Measurements from ENCODE around the gene LIPC.

The LIPC gene

DNA sequence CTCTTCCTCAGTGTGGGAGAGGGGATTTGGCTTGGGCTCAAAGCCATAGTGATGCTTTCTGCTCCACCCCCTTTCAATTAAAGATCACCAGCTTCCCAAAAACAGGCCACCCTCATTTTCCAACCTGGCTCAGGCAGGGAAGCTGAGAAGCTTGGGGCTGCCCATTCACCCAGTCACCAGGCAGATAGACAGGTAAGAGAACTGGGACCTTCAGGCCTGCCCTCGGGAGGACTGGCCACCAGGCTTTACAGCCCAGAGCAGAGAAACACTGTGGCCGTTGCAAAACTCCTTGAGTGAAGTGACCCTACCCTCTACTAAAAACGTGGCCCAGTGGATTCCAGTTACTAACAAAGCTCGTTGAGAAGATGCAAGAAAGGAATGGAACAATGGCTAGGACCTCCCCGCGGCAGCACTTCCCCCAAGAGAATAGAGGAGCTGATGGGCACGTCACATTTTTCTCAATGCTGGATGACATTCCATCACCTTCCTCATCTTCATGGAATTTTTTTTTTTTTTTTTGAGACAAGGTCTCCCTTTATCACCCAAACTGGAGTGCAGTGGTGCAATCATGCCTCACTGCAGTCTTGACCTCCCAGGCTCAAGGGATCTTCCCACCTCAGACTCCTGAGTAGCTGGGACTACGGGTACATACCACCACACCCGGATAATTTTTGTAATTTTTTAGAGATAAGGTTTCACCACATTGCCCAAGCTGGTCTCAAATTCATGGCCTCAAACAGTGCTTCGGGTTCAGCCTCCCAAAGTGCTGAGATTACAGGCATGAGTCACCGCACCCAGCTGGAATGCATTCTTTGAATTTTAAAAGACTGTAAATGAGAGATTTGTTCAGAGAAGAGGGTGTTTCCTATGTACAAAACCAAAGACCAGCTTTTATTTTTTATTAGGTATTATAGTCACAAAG, 37.9 kb downstream of the LIPC start:
- peak overlapping the region; percentile 77 for H3K27ac ChIP-seq
- peak; percentile 62 for DNase-seq (ENCODE audit: low read depth, low spot score)

DNA sequence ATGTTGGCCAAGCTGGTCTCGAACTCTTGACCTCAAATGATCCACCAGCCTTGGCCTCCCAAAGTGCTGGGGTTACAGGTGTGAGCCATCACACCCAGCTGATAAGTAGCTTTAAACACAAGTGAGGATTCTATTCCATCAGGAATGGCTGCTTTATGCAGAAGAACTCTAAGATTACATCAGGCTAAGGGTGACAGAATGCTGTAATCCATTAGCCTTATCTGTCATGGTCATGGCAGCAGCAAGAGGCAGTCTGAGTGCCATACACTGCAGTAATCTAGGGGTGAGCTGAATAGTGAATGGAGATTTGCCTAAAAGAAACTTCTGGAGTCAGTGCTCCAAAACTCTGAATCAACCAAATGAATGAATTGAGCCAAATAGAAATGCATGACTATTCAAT, 39.6 kb downstream of the LIPC start:
- DNase-seq (ENCODE audit: low read depth, low spot score): no peak
- peak overlapping the region; percentile 77 for H3K27ac ChIP-seq

DNA sequence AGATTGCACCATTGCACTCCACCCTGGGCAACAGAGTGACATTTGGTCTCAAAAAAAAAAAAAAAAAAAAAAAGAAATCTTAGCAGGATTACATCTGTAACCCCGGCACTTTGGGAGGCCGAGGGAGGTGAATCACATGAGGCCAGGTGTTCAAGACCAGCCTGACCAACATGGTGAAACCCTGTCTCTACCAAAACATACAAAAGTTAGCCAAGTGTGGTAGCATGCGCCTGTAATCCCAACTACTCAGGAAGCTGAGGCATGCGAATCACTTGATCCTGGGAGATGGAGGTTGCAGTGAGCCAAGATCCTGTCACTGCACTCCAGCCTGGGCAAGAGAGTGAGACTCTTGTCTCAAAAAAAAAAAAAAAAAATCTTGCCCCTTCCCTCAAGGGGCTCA, 40.4 kb downstream of the LIPC start:
- H3K27ac ChIP-seq: peak overlapping the region; percentile 77
- DNase-seq (ENCODE audit: low read depth, low spot score): no peak

DNA sequence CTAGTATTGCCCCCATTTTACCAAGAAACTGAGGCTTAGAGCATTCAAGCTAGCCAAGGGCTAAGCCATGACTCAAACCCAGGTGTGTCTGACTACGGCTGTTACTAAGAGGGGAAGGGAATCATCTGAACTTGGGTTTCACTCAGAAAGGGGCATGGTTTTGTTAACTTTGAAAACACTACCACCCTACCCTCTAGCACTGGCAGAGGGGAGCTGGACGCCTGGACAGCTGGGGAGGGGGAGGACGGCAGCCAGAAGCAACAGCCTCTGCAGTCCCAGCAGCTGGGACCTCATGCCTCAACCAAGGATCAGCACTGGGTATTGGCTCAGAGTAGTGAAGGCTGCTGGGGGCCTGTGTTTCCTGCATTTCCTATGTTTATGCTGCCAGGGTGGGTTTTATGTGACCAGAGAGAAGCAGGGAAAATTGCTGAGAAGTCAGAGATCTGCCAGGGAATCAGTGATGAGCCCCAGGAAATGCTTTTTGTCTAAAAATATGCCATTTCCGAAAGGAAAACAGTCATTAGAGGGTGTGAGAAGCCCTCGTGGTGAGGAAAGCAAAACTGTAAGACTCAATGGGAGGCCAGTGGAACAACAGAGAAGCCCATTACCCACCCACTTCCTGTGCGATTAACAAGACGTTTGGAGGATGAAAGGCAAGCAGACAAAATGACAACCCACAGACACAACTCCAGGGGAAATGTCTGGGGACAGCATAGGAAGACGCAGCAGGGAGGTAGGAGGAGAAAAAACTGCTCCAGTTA, 41.2 kb downstream of the LIPC start:
- peak; percentile 79 for DNase-seq (ENCODE audit: low read depth, low spot score)
- peak overlapping the region; percentile 77 for H3K27ac ChIP-seq

DNA sequence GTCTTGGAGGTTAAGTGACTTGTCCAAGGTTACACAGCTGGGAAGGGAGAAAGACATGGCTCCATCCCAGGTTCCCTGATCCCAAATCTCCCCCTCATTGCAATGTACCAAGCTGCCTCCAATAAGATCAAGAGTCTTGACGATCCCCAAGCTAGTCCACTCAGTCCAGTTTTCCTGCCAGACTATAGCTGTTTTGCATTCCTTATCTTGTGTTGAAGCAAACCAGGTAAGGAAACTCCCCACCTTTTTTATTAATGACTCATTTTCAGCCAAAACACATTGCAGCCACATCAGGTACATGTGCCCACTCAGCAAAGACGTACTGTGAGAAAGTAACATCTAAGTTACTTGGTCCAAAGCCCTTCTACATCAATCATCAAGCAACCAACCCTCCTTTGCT, 41.9 kb downstream of the LIPC start:
- DNase-seq (ENCODE audit: low read depth, low spot score): peak; percentile 82
- H3K27ac ChIP-seq: peak overlapping the region; percentile 77

DNA sequence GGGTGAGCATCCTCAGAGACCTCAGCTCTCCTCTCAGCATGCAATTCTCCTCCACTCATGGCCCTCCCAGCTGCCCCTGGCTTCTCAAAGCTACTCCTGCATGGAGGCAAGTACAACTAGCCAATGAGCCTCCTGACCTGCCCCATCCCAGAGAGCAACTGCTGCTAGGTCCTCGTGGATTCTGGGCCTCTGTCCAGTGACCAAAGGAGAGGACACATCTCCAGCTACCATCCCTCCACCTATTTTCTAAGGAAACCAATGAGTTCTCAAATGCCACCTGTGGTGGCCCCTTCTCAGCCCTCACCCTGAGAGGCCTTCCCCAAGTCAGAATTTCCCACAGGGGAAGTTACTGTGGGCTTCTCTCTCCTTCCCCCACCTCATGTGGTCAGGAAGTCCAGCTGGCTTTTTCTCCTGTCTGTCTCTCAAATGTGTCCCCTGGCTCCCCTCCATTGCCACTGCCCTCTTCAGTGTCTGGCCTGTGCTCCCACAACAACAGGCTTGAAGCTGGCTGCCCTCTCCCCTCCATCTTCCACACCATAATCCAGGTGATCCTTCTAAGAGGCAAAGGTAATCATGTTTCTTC, 43.0 kb downstream of the LIPC start:
- no peak overlapping the region for H3K27ac ChIP-seq
- DNase-seq (ENCODE audit: low read depth, low spot score): no peak

DNA sequence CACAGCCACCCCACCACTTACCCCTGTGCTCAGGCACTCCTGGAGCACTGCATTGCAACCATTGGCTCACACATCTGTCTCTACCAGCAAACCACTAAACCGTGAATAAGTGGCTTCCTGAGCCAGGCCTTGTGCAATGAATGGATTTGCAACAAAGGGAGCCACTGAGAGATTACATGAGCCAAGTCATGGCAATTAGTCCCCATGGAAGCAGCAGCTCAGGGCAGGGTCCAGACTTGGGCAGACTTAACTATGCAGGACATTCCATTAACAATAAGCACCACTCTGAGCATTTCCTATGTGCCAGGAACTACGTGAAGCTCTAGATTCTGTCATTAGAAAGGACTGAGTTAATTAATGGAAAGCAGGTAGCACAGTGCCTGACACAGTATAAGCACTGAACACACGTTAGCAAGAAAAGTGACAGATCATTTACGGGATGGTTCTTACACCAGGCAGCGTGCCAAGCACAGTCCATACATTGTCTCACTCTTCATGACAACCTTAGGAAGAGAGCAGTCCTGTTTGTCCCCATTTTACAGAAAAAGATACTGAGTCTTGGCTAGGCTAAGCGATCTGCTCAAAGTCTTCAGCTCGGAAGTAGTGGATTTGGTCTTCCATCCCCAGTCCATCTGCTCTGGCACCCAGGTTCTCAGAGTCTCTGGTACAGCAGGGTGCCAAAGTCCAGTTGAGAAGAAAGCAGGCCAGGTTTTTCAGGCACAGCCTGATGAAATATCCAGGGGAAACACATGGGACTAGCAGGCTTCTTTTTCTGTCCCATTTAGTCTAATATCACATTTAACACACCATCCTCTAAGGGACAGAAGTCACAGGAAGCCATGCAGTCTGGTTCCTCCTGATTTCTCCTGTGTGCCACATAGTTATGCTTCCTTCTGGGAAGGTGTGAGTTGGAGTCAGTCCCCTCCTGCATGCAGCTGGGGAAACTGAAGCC, 44.1 kb downstream of the LIPC start:
- H3K27ac ChIP-seq: no peak overlapping the region
- DNase-seq (ENCODE audit: low read depth, low spot score): no peak

DNA sequence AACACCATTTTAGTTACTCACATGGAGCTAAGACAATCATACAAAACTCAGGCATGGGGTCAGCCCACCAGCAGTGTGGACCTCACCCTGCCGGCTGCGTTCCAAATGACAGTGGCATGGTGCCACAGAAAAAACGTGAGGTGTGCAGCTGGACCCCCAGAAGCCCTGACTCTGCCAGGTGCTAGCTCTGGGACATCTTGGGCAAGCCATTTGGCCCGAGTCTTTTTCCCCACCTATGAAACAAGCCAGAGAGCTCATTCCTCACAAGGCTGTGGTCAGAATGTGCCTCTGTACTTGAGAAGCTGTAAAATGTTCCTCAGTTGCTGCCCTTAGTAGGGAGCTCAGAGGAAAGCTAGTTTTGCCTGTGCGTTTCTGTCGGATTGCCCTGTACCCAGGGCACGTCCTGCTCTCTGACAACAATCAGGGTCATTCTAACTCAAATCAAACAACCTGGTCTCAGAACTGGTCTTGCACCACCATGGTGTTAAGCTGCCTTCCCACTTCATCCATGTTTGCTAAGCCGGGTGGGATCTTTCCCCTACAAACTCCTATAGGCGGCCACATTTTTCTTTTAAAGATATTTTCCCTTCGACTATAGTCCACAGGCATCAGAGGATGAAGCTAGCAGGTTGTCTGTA, 44.9 kb downstream of the LIPC start:
- DNase-seq (ENCODE audit: low read depth, low spot score): no peak
- no peak overlapping the region for H3K27ac ChIP-seq

DNA sequence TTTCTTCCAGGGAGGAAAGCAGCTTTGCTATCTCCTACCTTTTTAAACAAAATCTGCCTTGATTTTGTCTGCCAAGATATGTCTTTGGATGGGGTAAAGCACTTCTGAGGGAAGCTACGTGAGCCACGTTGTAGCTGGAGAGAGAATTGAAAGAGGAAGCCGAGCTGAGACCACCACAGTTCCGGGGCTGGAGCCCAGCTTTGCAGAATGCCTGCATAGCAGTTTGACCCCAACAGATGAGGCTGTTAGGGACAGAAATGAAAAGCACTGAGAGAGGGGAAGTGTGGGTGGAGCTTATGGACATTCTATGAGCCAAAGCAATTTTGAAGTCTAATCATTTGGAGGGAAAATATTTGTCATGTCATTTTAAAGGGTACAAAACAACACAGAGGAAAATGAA, 45.4 kb downstream of the LIPC start:
- no peak overlapping the region for H3K27ac ChIP-seq
- no peak for DNase-seq (ENCODE audit: low read depth, low spot score)

DNA sequence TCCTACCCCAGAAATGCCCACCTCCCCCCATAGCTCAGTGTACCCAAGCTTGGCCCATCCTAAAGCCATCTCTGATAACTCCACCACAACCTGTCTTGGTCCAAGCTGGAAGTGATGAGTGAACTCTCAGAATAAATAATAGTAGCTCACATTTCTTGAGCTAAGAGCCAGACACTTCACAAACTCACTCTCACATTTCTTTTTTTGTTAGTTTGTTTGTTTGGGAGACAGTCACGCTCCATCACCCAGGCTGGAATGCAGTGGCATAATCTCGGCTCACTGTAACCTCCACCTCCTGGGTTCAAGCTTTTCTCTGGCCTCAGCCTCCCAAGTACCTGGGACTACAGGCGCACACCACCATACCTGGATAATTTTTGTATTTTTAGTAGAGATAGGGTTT, 46.2 kb downstream of the LIPC start:
- DNase-seq (ENCODE audit: low read depth, low spot score): no peak
- no peak overlapping the region for H3K27ac ChIP-seq

DNA sequence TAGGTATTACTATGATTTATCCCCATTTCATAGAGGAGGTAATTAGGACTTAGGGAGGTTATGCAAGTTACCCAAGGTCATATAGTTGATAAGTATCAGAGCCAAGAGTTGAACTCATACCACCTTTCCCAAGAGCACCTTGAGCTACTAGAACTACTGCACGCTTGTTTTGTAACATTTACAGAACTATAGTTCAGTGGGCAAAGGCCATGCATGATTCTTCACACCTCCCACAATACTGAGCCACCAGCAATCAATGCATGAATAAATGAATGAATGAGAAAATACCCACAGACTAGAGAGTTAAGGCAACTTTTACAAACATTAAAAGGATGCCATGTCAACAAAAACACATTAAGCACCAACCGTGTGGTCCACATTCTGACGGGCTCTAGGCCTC, 46.8 kb downstream of the LIPC start:
- H3K27ac ChIP-seq: no peak overlapping the region
- no peak for DNase-seq (ENCODE audit: low read depth, low spot score)

DNA sequence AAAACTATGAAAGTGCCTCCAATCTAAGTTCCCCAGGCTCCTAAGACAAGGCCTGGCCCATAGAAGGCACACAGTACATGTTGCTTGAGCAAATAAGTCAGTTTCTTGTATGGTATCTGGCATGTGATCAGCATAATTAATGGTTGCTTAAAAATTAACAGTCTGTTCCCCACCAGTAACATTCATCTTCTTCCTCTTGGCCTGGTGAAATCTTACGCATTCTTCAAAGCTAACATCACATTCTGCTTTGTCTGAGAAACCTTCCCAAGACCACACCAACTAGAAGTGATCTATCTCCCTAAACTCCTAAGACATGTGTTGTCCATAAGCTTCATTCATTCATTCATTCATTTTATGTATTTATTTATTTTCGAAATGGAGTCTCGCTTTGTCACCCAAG, 48.1 kb downstream of the LIPC start:
- DNase-seq (ENCODE audit: low read depth, low spot score): no peak
- no peak overlapping the region for H3K27ac ChIP-seq

DNA sequence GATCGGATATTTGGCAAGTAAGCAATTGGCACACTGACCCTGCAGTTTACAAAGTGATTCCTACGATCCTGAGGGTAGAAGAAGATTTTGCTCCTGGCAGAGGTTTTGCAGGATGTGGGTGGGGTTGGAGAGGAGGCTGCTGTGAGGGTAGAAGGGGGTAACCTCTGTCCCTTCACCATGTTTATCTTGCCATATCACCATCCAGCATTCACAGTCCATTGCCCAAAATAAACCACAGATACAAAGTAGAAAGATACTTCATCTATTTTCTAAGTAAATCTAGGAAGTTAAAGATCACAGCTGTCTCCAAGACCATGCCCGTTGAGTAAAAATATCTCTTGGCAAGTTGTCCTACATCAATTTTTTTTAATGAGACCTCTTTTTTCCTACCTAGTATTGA, 51.6 kb downstream of the LIPC start:
- DNase-seq (ENCODE audit: low read depth, low spot score): no peak
- no peak overlapping the region for H3K27ac ChIP-seq

DNA sequence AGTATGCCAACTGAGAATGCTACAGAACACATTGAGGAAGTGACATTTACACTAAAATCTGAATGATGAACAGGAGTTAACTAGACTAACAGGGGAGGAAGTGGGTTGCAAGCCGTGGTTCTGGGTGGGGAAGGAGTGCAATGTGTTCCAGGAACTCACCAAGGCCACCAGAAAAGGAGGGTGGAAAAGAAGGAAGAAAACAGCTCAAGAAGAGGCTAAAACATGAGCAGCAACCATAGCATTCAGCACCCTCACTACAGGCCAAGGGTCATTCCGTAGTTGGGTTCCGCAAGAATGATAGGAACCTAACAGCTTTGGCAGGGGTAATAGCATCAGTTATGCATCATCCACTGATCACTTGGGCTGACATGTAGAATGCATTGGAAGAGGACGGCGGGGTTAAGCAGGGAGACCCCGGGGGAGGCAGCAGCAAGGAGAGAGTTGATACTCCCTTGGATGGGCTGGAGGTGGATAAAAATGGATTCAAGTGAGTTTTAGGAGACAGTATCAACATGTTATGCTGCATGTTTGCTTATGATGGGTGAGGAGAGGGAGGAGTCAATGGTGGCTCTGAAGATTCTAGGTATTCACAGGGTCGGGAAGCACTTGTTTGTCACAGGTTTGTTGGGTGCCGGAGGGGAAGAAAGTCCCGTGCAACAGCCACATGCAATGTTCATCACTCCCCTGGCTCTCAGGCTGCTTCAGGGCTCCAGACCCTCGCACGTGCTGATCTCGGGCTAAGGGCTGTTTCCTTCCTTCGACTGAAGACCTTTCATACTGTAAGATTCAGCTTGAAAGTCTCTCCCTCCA, 53.2 kb downstream of the LIPC start:
- no peak overlapping the region for H3K27ac ChIP-seq
- no peak for DNase-seq (ENCODE audit: low read depth, low spot score)

DNA sequence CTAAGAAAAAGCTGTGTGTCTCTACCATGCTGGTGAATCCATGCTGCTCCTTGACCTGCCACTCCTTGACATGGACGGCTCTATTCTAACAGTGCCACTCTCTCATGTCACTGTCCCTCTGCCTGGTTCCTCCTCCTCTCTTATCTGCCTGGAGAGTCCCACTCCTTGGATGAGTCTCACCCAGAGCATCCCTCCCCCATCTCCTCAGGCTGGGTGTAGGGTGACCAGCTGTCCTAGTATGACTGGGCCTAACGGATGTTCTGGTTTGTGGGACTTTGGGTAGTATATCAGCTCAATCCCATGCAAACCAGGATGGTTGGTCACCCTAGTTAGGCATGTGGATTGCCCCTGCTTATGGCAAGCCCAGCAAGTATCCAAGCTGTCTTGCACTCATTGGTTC, 54.3 kb downstream of the LIPC start:
- no peak for DNase-seq (ENCODE audit: low read depth, low spot score)
- H3K27ac ChIP-seq: no peak overlapping the region

DNA sequence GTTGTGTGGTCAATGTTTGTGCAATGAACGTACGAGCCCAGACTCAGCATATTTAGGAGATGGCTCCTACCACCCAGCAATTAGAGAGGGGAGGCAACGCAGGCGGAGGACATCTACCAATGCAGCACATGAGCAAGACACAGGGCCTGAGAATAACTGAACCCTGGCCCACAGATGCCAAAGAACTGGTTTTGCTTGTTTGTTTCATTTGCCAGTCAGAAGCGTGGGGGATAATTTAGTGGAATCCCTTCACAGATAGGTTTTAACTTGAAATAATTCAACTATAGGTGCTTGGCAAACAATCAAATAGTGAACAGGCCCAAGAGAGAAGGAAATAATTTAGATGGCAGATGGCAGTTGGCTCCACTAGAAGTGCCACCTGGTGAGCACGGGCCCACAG, 54.8 kb downstream of the LIPC start:
- no peak overlapping the region for H3K27ac ChIP-seq
- no peak for DNase-seq (ENCODE audit: low read depth, low spot score)

DNA sequence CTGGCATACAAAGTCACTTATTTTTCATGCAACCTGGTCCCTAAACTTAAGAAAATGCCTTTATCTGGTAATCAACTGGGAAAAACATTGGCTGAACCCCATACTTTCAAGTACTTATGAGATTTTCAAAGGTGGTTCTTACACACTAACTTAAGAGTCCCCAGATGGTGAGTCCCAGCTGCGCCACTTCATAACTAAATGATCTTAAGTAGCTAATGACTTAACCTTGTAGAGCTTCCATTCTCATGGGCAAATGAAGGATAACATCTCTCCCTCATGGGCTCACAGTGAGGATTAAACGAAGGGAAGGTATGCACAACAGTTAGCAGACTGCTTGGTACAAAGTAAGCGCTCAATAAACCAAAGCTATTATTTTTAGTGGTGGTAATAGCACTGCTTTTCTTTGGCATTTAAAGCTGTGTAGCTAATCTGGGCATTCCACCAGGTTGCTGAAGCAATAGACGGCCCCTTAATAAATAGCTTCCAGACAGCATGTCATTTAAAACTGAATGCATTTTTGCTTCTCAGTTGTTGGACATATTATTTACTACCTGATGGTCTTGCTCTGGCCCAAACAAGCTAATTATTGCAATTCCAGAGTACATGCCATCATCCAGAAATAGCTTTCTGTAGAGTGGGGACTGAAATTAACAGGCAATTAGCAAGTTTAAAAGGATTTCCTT, 55.4 kb downstream of the LIPC start:
- DNase-seq (ENCODE audit: low read depth, low spot score): no peak
- no peak overlapping the region for H3K27ac ChIP-seq

DNA sequence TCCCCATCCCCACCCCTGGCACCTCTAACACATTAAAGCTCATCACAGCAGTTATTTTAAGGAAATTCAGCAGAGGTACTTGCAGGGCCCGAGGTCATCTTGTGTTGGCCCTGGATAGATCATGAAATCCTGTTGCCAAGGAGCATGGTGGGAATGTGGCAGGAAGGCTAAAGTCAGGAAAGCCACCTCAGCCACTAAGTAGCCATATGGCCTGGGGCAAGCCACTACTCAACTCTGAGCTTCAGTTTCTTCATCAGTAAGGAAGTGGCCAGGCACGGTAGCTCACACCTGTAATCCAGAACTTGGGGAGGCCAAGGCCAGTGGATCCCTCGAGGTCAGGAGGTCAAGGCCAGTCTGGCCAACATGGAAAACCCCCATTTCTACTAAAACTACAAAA, 55.9 kb downstream of the LIPC start:
- DNase-seq (ENCODE audit: low read depth, low spot score): no peak

More for the DNA sequence above, 55.9 kb downstream of the LIPC start:
- H3K27ac ChIP-seq: no peak overlapping the region

Data from epithelial cell of prostate (primary cell).